CD8-positive, alpha-beta memory T cell (primary cell): Measurements from ENCODE around the gene INAFM2. TPM values are rescaled to one million over a fixed set of nuclear protein-coding genes. Genes with fewer than 3 reads are reported as not detected.

Experiments
- CTCF ChIA-PET: fragments of 350-600 bp; sonication (Branson Sonifier 250); formaldehyde crosslinking; loops from one replicate; lab custom pipeline; 2021; ENCODE audit warnings: antibody characterized with exemption; lab: Charles Lee
- POLR2A ChIA-PET: fragments of 350-600 bp; sonication (Branson Sonifier 250); formaldehyde crosslinking; loops from one replicate; lab custom pipeline; 2021; ENCODE audit warnings: antibody characterized with exemption; lab: Charles Lee
- DNase-seq, 5 donors: peaks; one replicate each; pipeline versions ENCODE4 v3.0.0 to v3.0.0-alpha.2; 2020 to 2022; ENCODE audit warnings: mixed read lengths in 1 of 5
- H3K27ac ChIP-seq: one replicate; pipeline ENCODE4 v1.7.0; 2013; ENCODE audit warnings: low read depth, mild to moderate bottlenecking, low read length, moderate library complexity
- H3K27me3 ChIP-seq: 2 replicates; pipeline ENCODE4 v1.7.0; 2013; ENCODE audit warnings: low read length, mild to moderate bottlenecking; ENCODE audit not compliant: insufficient read depth, poor library complexity, severe bottlenecking
- H3K36me3 ChIP-seq: 2 replicates; pipeline ENCODE4 v1.7.0; 2013; ENCODE audit warnings: mild to moderate bottlenecking, low read length, moderate library complexity; ENCODE audit not compliant: insufficient read depth
- H3K4me1 ChIP-seq: 2 replicates; pipeline ENCODE4 v1.7.0; 2013; ENCODE audit warnings: mild to moderate bottlenecking, low read length, moderate library complexity; ENCODE audit not compliant: insufficient read depth
- H3K4me3 ChIP-seq: 2 replicates; pipeline ENCODE4 v1.7.0; 2013; ENCODE audit warnings: mild to moderate bottlenecking, low read length
- H3K9me3 ChIP-seq: 2 replicates; pipeline ENCODE4 v1.7.0; 2013; ENCODE audit warnings: mild to moderate bottlenecking, low read length
- H3K27ac Mint-ChIP-seq, 8 donors: one replicate each; pipeline ENCODE4 v1.8.0; 2020 to 2021; ENCODE audit warnings: mixed read lengths in 8 of 8, mild to moderate bottlenecking in 6 of 8, inconsistent platforms in 3 of 8, moderate library complexity in 3 of 8
- H3K27me3 Mint-ChIP-seq, 2 donors: one replicate each; pipeline ENCODE4 v1.8.0; 2020 to 2021; ENCODE audit warnings: mixed read lengths in 2 of 2, mild to moderate bottlenecking in 1 of 2, moderate library complexity in 1 of 2
- H3K36me3 Mint-ChIP-seq, 3 donors: one replicate each; pipeline ENCODE4 v1.8.0; 2020 to 2021; ENCODE audit warnings: mixed read lengths in 3 of 3, inconsistent platforms in 1 of 3, mild to moderate bottlenecking in 1 of 3
- H3K4me1 Mint-ChIP-seq, 3 donors: one replicate each; pipeline ENCODE4 v1.8.0; 2020 to 2021; ENCODE audit warnings: mixed read lengths in 3 of 3, inconsistent platforms in 1 of 3, mild to moderate bottlenecking in 1 of 3
- H3K4me3 Mint-ChIP-seq, 7 donors: one replicate each; pipeline ENCODE4 v1.8.0; 2020 to 2021; ENCODE audit warnings: mixed read lengths in 7 of 7, mild to moderate bottlenecking in 6 of 7, moderate library complexity in 4 of 7, inconsistent platforms in 2 of 7
- H3K9me3 Mint-ChIP-seq, 5 donors: one replicate each; pipeline ENCODE4 v1.8.0; 2020 to 2022; ENCODE audit warnings: mixed read lengths in 5 of 5, mild to moderate bottlenecking in 3 of 5, moderate library complexity in 2 of 5, inconsistent platforms in 1 of 5
- polyA plus RNA-seq: library from polyadenylated mRNA; unstranded; fragments of 300-500 nt; fragmentation: Illumina TruSeq; gene quantifications from one replicate; pipeline ENCODE4 v1.2.3, GENCODE V29; 2021
- total RNA-seq, 2 experiments: library from RNA; stranded (reverse); gene quantifications; one replicate each; pipeline ENCODE4 v1.2.3, GENCODE V29; 2021

Gene INAFM2
- 10 to 100 TPM; 13.5 to 15.3 TPM for total RNA-seq
- polyA plus RNA-seq: 2.7 TPM

GRCh38 chr15:40323239-40323952, at the start of gene INAFM2:
TSS of gene INAFM2 (plus strand) at chr15:40323692. CDS start at chr15:40324056, 364 bp downstream.
- Histone ChIP-seq H3K4me3 (peak within 1 kb of the TSS; percentile 40), H3K27ac (peak within 1 kb of the TSS; percentile 39), H3K9me3 (no peaks in the 10 kb centered on the region), H3K36me3 (no peaks in the 10 kb centered on the region), H3K27me3 (no peaks in the 10 kb centered on the region), H3K4me1 (peaks cover 23% of the 10 kb centered on the region)
- Mint-ChIP-seq H3K4me1 (peaks cover 22 to 42% (median 29%) of the 10 kb centered on the region in 3 donors), H3K27me3 (peaks cover 0 to 3% of the 10 kb centered on the region in 2 donors), H3K4me3 (peak within 1 kb of the TSS; percentile 64 to 89 (median 83)), H3K27ac (peak within 1 kb of the TSS; percentile 14 to 96 (median 68)), H3K36me3 (no peaks in the 10 kb centered on the region), H3K9me3 (no peaks in the 10 kb centered on the region)
- DNase-seq: peak; percentile 86 to 94 (median 90)
- POLR2A ChIA-PET: interaction anchor here (0.6 to 2.3 kb wide), 9 partner anchors 8 to 216 kb away, joined by 3 to 20 read pairs (median 3); partner anchors contain the start of genes ANKRD63, BMF and PLCB2
- CTCF ChIA-PET: interaction anchor here (0.7 to 7.7 kb wide), 23 partner anchors 8 to 219 kb away, joined by 3 to 121 read pairs (median 5); partner anchors contain the start of genes ANKRD63, CCDC9B and PLCB2

GRCh38 chr15:40274350-40275274, 48.9 kb upstream of the INAFM2 start:
- peaks cover 4 to 27% of the 10 kb centered on the region in 2 donors for H3K27me3 Mint-ChIP-seq
- CTCF ChIA-PET: interaction anchor here (0.6 to 12.2 kb wide), 52 partner anchors 9 to 500 kb away, joined by 3 to 268 read pairs (median 5); partner anchors contain the start of genes ANKRD63, BMF, CCDC9B and DISP2
- Histone ChIP-seq H3K4me3 (no peak overlapping the region), H3K27ac (no peak overlapping the region), H3K4me1 (peaks cover 5% of the 10 kb centered on the region), H3K27me3 (peaks cover 16% of the 10 kb centered on the region), H3K36me3 (no peaks in the 10 kb centered on the region), H3K9me3 (no peaks in the 10 kb centered on the region)
- DNase-seq: peak; percentile 81 to 90 (median 83)
- POLR2A ChIA-PET: interaction anchor here (1.0 to 1.2 kb wide), 2 partner anchors 39 to 57 kb away, joined by 3 to 4 read pairs; no protein-coding TSS in a partner anchor
- no peak overlapping the region for H3K27ac Mint-ChIP-seq
- H3K9me3 Mint-ChIP-seq: no peaks in the 10 kb centered on the region
- peaks cover 4 to 10% (median 5%) of the 10 kb centered on the region in 3 donors for H3K4me1 Mint-ChIP-seq
- H3K36me3 Mint-ChIP-seq: no peaks in the 10 kb centered on the region
- H3K4me3 Mint-ChIP-seq: peak overlapping the region in 1 of 7 donors; percentile 22

- Mint-ChIP-seq H3K27ac (no peak overlapping the region), H3K36me3 (no peaks in the 10 kb centered on the region)
Measured at GRCh38 chr15:40275523-40275922, 48.0 kb upstream of the INAFM2 start.

GRCh38 chr15:40275954-40276353, 47.5 kb upstream of the INAFM2 start:
- Mint-ChIP-seq H3K27me3 (peaks cover 7 to 36% of the 10 kb centered on the region in 2 donors), H3K4me1 (peaks cover 4 to 10% (median 5%) of the 10 kb centered on the region in 3 donors), H3K4me3 (no peak overlapping the region), H3K36me3 (no peaks in the 10 kb centered on the region), H3K9me3 (no peaks in the 10 kb centered on the region), H3K27ac (no peak overlapping the region)
- Histone ChIP-seq H3K4me1 (peaks cover 6% of the 10 kb centered on the region), H3K27me3 (peaks cover 23% of the 10 kb centered on the region), H3K9me3 (no peaks in the 10 kb centered on the region), H3K27ac (no peak overlapping the region), H3K36me3 (no peaks in the 10 kb centered on the region), H3K4me3 (no peak overlapping the region)
- DNase-seq: no peak
- ChIA-PET POLR2A (interaction anchor here (1.2 kb wide), 1 partner anchor 38 kb away, joined by 3 read pairs; no protein-coding TSS in a partner anchor), CTCF (interaction anchor here (1.0 to 12.2 kb wide), 13 partner anchors 13 to 488 kb away, joined by 3 to 268 read pairs (median 10); partner anchors contain the start of genes CCDC9B, INAFM2, PAK6 and PLCB2)

More at GRCh38 chr15:40275523-40275922, 48.0 kb upstream of the INAFM2 start:
- no peak overlapping the region for H3K4me3 ChIP-seq
- ChIA-PET POLR2A (interaction anchor here (1.2 kb wide), 1 partner anchor 38 kb away, joined by 3 read pairs; no protein-coding TSS in a partner anchor), CTCF (interaction anchor here (1.0 to 12.2 kb wide), 19 partner anchors 11 to 487 kb away, joined by 3 to 268 read pairs (median 10); partner anchors contain the start of genes CCDC9B, INAFM2, PLCB2 and SRP14)
- H3K4me1 ChIP-seq: peaks cover 6% of the 10 kb centered on the region
- H3K27ac ChIP-seq: no peak overlapping the region
- DNase-seq: no peak
- H3K4me3 Mint-ChIP-seq: no peak overlapping the region
- no peaks in the 10 kb centered on the region for H3K9me3 ChIP-seq
- H3K27me3 ChIP-seq: peaks cover 19% of the 10 kb centered on the region
- H3K4me1 Mint-ChIP-seq: peaks cover 4 to 10% (median 5%) of the 10 kb centered on the region in 3 donors
- H3K27me3 Mint-ChIP-seq: peaks cover 7 to 31% of the 10 kb centered on the region in 2 donors
- H3K36me3 ChIP-seq: no peaks in the 10 kb centered on the region
- H3K9me3 Mint-ChIP-seq: no peaks in the 10 kb centered on the region

GRCh38 chr15:40276927-40277326, 46.6 kb upstream of the INAFM2 start:
- Histone ChIP-seq H3K4me3 (no peak overlapping the region), H3K9me3 (no peaks in the 10 kb centered on the region), H3K27ac (no peak overlapping the region), H3K27me3 (peaks cover 26% of the 10 kb centered on the region), H3K36me3 (no peaks in the 10 kb centered on the region), H3K4me1 (peaks cover 6% of the 10 kb centered on the region)
- H3K27ac Mint-ChIP-seq: no peak overlapping the region
- POLR2A ChIA-PET: no interaction called here
- H3K27me3 Mint-ChIP-seq: peaks cover 7 to 39% of the 10 kb centered on the region in 2 donors
- no peak for DNase-seq
- H3K9me3 Mint-ChIP-seq: no peaks in the 10 kb centered on the region
- H3K4me3 Mint-ChIP-seq: no peak overlapping the region
- CTCF ChIA-PET: interaction anchor here (1.2 to 12.2 kb wide), 6 partner anchors 14 to 231 kb away, joined by 3 to 268 read pairs (median 100); partner anchors contain the start of genes CCDC9B, PAK6 and PLCB2
- peaks cover 4 to 10% (median 5%) of the 10 kb centered on the region in 3 donors for H3K4me1 Mint-ChIP-seq
- no peaks in the 10 kb centered on the region for H3K36me3 Mint-ChIP-seq

GRCh38 chr15:40277471-40277870, 46.0 kb upstream of the INAFM2 start:
- Histone ChIP-seq H3K36me3 (no peaks in the 10 kb centered on the region), H3K4me3 (no peak overlapping the region), H3K9me3 (no peaks in the 10 kb centered on the region), H3K27ac (no peak overlapping the region), H3K27me3 (peaks cover 26% of the 10 kb centered on the region), H3K4me1 (peaks cover 6% of the 10 kb centered on the region)
- no peaks in the 10 kb centered on the region for H3K9me3 Mint-ChIP-seq
- H3K27ac Mint-ChIP-seq: no peak overlapping the region
- H3K4me1 Mint-ChIP-seq: peaks cover 4 to 10% (median 5%) of the 10 kb centered on the region in 3 donors
- H3K36me3 Mint-ChIP-seq: no peaks in the 10 kb centered on the region
- no peak for DNase-seq
- ChIA-PET POLR2A (no interaction called here), CTCF (interaction anchor here (1.0 to 12.2 kb wide), 9 partner anchors 13 to 232 kb away, joined by 3 to 268 read pairs (median 27); partner anchors contain the start of genes CCDC9B and PLCB2)
- H3K27me3 Mint-ChIP-seq: peaks cover 7 to 39% of the 10 kb centered on the region in 2 donors
- H3K4me3 Mint-ChIP-seq: no peak overlapping the region

GRCh38 chr15:40278026-40278425, 45.5 kb upstream of the INAFM2 start:
- no peak for DNase-seq
- H3K27me3 ChIP-seq: peaks cover 26% of the 10 kb centered on the region
- peaks cover 4 to 10% (median 5%) of the 10 kb centered on the region in 3 donors for H3K4me1 Mint-ChIP-seq
- H3K4me3 Mint-ChIP-seq: peak overlapping the region in 1 of 7 donors; percentile 10
- no peak overlapping the region for H3K27ac ChIP-seq
- no peak overlapping the region for H3K4me3 ChIP-seq
- H3K36me3 ChIP-seq: no peaks in the 10 kb centered on the region
- peaks cover 7 to 39% of the 10 kb centered on the region in 2 donors for H3K27me3 Mint-ChIP-seq
- POLR2A ChIA-PET: no interaction called here
- H3K9me3 Mint-ChIP-seq: no peaks in the 10 kb centered on the region
- H3K36me3 Mint-ChIP-seq: no peaks in the 10 kb centered on the region
- no peaks in the 10 kb centered on the region for H3K9me3 ChIP-seq
- peaks cover 6% of the 10 kb centered on the region for H3K4me1 ChIP-seq
- CTCF ChIA-PET: interaction anchor here (1.0 to 12.2 kb wide), 13 partner anchors 12 to 235 kb away, joined by 3 to 268 read pairs (median 12); partner anchors contain the start of genes CCDC9B and PLCB2
- H3K27ac Mint-ChIP-seq: no peak overlapping the region
